Putamen (tissue), 1 donor: Measurements from ENCODE around the gene MKRN2.

ENCODE experiments used
- DNase-seq: peaks from one replicate; pipeline ENCODE4 v3.0.0-alpha.2; 2016; ENCODE audit warnings: low spot score

Gene MKRN2

GRCh38 chr3:12553921-12554391 lies 2.9 kb upstream of the MKRN2 start:
- DNase-seq: no peak

- DNase-seq: no peak
Measured at GRCh38 chr3:12556314-12556689, 585 bp upstream of the MKRN2 start.

- no peak for DNase-seq
Measured at GRCh38 chr3:12557473-12558100, 700 bp downstream of the MKRN2 start.

GRCh38 chr3:12558706-12559105 lies 1.8 kb downstream of the MKRN2 start:
- no peak for DNase-seq

GRCh38 chr3:12559520-12559919 lies 2.6 kb downstream of the MKRN2 start:
- no peak for DNase-seq

- peak; percentile 26 for DNase-seq
Measured at GRCh38 chr3:12560505-12561190, 3.8 kb downstream of the MKRN2 start.

GRCh38 chr3:12561397-12561796 lies 4.5 kb downstream of the MKRN2 start:
- no peak for DNase-seq

GRCh38 chr3:12562451-12562850 lies 5.6 kb downstream of the MKRN2 start:
- DNase-seq: no peak

GRCh38 chr3:12566976-12567375 lies 10.1 kb downstream of the MKRN2 start:
- no peak for DNase-seq

GRCh38 chr3:12568747-12569146 lies 11.9 kb downstream of the MKRN2 start:
- no peak for DNase-seq

- no peak for DNase-seq
Measured at GRCh38 chr3:12569836-12570235, 12.9 kb downstream of the MKRN2 start.

GRCh38 chr3:12571986-12572385 lies 15.1 kb downstream of the MKRN2 start:
- no peak for DNase-seq

- no peak for DNase-seq
Measured at GRCh38 chr3:12574131-12574530, 17.2 kb downstream of the MKRN2 start.

- DNase-seq: no peak
Measured at GRCh38 chr3:12574661-12575060, 17.8 kb downstream of the MKRN2 start.

- DNase-seq: no peak
Measured at GRCh38 chr3:12577379-12577778, 20.5 kb downstream of the MKRN2 start.

- DNase-seq: no peak
Measured at GRCh38 chr3:12578742-12579141, 21.9 kb downstream of the MKRN2 start.

- DNase-seq: no peak
Measured at GRCh38 chr3:12579456-12579855, 22.6 kb downstream of the MKRN2 start.

GRCh38 chr3:12579905-12580304 lies 23.0 kb downstream of the MKRN2 start:
- DNase-seq: no peak

GRCh38 chr3:12582730-12583129 lies 25.8 kb downstream of the MKRN2 start:
- DNase-seq: no peak

GRCh38 chr3:12583280-12583679 lies 26.4 kb downstream of the MKRN2 start:
- no peak for DNase-seq

GRCh38 chr3:12584083-12584482 lies 27.2 kb downstream of the MKRN2 start:
- DNase-seq: no peak

GRCh38 chr3:12585181-12585580 lies 28.3 kb downstream of the MKRN2 start:
- no peak for DNase-seq

GRCh38 chr3:12585970-12586369 lies 29.1 kb downstream of the MKRN2 start:
- DNase-seq: no peak

GRCh38 chr3:12586403-12586802 lies 29.5 kb downstream of the MKRN2 start:
- DNase-seq: peak; percentile 46
